Colon (tissue), 2 donors: ENCODE data around the gene TBC1D3K.
"Not testable (repeated sequence)": the region's sequence is repeated elsewhere in the genome, so short reads cannot be mapped to it uniquely, and the experiment has no call there.

Source experiments
- FAIRE-seq: peaks from 2 replicates; lab custom pipeline; 2012; peaks lifted over from hg19 to GRCh38; lab: Jason Lieb, UNC
- donor health status: control.
- donor health status: control.

TBC1D3K gene

DNA sequence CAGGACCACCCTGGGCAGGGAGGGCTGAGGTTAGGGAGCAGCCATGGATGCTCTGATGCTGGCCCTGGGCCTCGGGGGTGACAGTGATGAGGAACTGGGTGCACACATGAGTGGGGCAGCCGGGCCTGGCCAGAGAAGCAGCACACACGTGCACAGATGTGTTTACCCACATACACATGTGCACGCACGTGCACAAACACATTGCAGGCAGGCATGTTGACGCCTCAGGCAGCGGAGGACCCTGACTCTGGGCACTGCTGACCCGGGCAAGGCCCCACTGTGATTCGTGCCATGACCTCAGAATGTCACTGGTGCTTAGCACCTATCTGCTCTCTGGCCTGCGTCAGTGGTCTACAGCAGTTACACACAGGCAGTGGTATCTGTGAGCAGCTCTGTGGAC, at the start of gene TBC1D3K:
TBC1D3K (plus strand) TSS at position 301 of the 400 bp plus-strand sequence. CDS start 1,585 bp downstream, outside the sequence.
- FAIRE-seq, result not testable (repeated sequence)

- no peak for FAIRE-seq
These were observed 39.7 kb upstream of the TBC1D3K start for GRCh38 chr17:37884516-37884915.

GRCh38 chr17:37885136-37885535, 39.1 kb upstream of the TBC1D3K start:
- no peak for FAIRE-seq

- no peak for FAIRE-seq
These were observed 35.3 kb upstream of the TBC1D3K start for GRCh38 chr17:37888881-37889280.

DNA sequence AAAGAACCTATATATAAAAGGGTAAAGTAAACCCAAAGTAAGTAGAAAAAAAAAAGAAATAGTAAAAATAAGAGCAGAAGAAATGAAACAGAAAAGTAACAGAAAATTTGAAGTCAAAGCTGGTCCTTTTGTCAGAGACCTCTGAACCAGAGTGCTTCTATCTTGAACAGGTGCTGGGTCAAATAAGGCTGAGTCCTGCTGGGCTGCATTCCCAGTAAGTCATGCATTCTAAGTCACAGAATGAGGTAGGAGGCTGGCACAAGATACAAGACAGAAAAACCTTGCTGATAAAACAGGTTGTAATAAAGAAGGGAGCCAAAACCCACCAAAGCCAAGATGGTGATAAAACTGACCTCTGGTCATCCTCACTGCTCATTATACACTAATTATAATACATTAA, 27.3 kb upstream of the TBC1D3K start:
- FAIRE-seq, result not testable (repeated sequence)
